ENCODE data around the gene CLSTN3.
"Not testable (repeated sequence)": the region's sequence is repeated elsewhere in the genome, so short reads cannot be mapped to it uniquely, and the experiment has no call there.

Gene CLSTN3

DNA sequence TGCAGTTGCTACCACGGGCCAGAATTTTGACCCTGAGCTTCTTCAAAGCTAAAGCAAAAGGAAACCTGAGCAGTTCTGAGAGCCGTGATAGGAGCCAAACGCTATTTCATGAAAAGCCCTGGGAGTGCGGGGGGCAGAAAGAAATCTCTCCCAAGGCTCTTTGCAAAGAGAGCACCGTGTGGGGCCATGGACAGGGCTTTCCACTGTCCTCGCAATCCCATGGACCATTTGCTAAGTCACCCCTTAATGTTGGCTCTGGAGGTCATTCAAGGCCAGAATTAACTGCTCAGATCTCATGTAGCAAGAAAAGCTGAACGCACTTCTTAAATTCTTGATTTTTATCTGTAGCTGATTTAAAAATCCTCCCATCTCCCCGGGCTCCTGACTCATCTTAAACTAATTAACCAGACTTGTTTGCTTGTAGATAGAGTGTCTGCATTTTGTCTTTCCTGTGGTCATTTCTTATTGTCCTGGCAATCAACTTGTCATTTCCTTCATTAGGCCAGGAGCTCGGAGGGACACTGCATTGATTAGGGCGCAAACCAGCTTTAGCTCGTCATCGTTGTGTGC lies 24.8 kb downstream of the CLSTN3 start:
- DNase-seq = no peak

DNA sequence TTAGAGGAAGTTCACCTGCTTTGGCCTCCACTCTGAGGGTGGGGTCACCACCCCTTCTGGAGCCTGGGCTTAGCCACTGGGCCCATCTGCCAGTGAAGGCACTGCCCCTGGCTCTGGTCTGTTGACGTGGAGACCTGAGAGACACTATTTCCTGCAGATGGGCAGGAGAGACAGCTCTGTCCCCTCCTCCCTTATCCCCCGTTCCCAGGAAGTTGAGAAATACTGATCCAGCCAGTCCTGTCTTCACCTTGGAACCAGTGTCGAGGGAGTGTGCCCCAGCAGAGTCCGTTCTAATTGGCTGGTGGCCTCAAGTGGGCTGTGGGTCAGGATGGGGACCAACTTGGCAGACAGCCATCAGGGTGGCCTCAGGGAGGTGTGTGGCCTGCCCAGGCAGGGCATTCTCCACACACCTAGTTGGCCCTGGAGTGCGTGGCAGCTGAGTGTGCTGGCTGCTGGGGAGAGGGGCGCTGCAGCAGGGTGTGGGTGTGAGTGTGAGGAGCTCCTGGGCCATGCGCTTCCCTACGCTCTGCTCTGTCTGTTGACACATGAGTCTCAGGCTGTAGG lies 25.4 kb downstream of the CLSTN3 start:
- no peak for DNase-seq

DNA sequence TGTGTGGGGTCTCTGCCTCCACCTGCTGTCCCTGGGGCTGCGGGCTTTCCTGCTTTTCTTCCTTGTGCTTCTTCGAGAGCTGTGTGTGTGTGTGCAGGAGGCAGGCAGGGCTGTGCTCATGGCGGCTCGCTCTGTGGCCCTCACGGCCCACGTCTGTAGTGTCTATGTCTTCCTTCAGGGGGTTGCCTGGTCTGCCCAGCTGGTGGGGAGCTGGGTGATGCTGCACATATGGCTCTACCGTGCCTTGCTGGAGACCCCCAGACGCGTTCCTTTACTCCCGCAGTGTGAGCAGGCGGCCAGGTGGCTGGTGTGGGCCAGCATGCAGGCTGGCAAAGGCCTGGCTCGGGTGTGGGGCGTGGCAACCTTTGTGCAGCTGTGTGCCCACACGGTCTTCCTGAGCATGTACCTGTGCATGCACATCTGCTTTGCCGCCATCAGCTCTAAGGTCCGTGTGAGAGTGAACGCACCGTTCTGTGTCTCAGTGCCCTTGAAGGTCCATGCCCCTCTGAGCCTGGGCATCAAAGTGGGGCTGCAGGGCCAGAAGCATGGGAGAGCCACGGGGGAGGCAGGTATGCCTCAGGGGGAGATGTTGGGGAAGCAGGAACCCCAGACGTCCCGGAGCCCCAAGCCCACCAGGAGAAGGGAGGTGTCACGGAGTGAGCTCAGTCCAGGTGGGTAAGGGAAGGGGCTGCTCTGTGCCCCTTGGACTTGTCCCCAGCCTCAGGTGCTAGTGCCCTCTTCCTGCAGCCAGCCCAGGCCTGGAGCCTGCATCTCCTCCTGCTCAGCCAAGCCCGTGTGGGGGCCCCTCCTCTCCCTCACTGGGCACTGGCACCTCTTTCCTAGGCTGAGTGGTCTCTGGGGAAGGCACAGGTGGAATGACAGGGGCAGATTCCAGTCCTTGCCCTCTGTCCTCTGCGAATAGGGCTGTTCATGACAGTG lies 26.4 kb downstream of the CLSTN3 start:
- no peak for DNase-seq

DNA sequence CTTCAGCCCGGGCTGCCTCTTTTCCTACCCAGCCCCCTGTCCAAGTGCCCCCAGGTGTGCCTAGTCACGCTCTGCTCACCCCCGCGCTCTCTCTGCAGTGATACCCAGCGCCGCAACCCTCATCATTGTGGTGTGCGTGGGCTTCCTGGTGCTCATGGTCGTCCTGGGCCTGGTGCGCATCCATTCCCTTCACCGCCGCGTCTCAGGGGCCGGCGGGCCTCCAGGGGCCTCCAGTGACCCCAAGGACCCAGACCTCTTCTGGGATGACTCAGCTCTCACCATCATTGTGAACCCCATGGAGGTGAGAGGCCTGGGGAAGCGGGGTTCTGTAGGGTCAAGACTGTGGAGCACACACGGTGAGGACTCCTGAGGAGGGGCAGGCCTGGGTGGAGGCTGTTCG lies 27.2 kb downstream of the CLSTN3 start:
- no peak for DNase-seq

DNA sequence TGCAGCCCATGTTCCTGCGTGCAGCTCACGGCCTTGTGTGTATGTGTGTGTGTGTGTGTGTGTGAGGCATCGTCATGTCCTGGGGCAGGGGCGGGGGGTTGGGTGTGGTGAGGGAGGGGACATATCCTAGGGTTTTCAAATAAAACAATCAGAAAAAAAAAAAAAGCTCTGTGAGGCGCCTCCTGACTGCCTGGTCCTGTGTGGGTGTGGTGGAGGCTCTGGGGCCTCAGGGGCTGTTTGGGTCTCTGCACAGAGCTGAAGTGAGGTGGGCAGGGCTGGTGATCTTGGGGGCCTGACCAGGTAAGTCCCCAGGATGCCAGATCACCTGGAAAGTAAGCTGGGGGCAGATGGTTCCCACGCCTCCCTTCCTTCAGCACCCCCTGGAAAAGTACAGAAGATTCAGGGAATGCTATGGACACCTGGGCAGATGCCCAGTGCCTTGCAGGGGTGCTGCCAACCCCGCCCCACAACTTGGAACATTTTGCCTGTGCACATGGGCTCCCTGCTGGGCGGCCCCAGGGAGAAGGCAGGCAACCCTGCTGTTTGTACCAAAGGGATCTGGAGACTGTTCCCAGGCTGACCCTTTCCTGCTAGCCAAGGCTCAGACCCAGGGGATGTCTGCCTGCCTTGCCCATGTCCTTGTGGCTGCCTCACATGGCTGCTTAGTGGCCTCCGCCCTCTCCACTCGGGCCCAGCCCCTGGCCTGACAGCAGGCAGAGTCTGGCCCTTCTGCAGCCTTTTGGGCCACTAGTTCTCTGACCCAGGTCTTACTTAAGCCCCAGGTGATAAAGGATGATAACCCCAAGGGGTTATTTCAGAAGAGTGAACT lies 28.8 kb downstream of the CLSTN3 start:
- DNase-seq = no peak

DNA sequence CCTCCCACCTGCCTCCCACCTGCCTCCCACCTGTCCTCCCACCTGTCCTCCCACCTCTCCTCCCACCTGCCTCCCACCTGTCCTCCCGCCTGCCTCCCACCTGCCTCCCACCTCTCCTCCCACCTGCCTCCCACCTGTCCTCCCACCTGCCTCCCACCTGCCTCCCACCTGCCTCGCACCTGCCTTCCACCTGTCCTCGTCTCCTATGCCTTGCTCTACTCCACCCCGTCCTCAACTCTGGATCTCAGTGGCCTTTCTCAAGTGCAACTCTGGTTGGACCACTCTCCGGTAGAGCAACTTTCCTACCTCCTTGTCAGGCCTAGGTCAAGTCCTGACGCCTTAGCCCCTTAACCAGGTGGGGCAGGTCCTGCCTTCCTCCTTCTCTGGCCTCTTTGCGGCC lies 30.0 kb downstream of the CLSTN3 start:
- DNase-seq = no peak

DNA sequence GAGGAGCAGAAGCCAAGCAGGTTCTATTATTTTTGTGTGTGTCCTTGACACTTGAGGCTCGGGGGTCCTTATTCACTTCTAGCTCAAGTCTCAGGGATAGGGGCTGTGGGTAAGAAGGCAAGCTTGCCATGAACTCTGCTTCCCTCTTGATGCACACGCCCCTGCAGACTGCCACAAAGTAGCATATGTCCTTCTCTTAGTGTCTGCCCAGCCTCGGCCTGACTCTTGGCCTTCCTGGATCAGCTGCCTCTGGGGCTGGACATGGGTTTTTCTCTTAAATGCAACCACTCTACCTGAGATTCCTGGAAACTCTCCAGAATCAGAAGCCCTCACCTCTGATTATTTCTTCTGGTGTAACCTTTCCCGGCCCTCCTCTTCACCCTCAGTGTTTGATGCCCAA lies 31.2 kb downstream of the CLSTN3 start:
- DNase-seq = no peak

DNA sequence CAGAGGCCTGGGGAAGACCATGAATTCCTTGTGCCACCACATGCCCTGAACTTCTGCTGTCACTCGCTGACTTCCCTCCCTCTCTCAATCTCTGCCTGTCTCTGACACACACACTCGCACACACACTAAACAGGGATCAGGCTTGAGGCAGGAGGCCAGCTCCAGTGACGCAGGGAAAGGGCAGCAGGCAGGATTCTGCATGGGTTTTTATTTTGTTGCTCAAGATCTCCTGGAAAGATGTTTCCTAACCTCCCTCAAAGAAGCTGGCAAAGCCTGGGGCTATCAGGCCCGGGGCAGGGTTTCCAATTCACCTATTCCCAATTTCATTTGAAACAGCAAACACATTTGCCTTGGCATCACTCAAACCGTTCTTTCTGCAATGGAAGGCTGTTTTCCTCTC lies 31.6 kb downstream of the CLSTN3 start:
- no peak for DNase-seq

DNA sequence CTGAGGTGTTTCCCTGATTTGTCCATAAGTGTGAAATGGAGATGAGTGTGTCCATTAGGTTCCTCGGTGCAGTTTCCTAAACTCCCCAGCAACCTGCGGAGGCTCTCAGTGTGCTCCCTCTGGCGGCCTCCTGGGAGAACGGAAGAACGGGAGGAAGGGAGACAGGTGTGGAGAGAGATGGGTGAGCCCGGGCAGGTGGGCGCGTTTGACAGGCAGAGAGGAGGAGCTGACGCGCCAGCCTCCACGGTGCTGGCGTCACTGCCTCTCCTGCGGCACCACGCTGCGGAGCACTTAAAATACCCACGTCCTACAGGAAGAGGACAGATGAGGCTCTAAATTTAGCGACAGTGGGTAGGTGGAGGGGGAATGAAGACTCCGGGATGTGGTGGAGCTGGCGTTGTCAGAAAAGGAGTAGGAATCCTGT lies 32.5 kb downstream of the CLSTN3 start:
- DNase-seq = peak; percentile 80

DNA sequence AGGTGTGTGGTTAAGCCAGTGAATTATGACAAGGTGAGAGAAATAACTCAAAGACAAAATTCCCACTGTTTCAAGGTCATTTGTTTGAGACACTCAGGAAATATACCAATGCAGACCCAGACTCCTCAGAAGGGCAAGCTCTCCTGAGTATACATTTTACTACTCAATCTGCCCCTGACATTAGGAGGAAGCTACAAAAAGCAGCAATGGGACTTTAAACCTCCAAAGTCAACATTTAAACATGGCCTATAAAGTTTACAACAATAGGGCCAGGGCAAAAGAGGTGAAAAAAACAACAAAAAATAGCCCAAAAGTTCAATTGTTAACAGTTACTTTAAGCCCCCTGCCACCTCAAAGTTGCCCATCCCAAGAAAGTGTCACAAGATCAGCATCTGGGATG lies 39.8 kb downstream of the CLSTN3 start:
- no peak for DNase-seq

DNA sequence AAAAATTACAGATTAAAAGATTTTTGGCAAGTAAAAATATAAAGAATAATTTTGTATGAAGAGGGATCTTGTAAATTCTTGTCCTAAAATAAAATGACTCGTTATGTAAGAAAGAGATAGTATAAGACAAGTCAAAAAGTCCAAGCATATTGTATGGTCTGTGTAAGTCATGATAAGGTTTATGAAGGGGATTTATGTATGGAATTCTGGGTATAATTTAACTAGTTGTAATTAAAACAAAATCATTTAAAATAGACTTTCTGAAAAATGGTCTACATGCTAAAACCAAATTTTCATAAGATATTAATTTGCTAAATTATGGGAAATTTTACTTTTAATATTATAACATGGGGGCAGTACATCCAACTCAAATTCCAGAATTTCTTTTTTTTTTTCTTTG lies 41.7 kb downstream of the CLSTN3 start:
- DNase-seq = no peak

DNA sequence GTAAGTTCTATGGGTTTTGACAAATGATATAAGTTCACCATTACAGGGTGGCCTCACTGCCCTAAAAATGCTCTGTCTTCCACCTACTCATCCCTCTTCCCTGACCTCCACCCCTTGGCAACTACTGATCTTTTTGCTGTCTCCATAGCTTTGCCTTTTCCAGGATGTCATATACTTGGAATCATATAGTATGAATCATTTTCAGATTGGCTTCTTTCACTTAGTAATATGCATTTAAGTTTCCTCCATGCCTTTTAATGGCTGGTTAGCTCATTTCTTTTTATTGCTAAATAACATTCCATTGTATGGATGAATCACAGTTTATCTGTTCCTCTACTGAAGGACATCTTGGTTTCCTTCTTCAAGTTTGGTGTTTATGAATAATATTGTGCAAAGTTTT lies 45.3 kb downstream of the CLSTN3 start:
- DNase-seq = no peak

DNA sequence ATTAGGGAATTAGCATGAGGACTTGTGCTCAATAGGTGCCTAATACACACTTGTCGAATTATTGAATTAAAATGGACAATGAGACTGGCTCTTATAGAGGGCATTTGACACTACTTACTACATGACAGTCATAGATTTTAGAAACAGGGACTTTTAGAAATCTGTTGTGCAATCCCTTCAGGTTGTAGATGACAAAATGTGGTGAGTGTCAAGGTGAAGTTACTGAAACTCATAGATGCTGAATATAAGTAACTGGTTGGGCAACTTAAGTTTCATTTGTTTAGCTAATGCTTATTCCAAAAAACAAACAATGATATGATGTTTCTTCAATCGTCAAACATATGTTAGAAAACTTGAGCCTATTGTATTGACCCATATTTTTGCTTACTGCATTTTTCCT lies 46.4 kb downstream of the CLSTN3 start:
- no peak for DNase-seq

DNA sequence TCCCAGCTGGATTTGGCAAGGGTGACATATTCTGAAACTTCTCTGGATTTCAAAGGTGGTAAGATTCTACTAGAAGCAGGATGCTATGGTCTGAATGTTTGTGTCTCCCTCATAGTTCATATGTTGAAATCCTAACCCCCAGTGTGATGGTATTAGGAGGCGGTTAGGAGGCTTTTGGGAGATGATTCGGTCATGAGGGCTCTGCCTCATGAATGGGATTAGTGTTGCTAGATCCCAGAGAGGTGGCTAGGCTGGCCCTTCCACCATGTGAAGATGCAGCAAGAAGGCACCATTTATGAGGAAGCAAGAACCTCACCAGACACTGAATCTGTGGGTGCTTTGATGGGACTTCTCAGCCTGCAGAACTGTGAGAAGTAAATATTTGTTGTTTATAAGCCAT lies 48.3 kb downstream of the CLSTN3 start:
- DNase-seq = no peak

DNA sequence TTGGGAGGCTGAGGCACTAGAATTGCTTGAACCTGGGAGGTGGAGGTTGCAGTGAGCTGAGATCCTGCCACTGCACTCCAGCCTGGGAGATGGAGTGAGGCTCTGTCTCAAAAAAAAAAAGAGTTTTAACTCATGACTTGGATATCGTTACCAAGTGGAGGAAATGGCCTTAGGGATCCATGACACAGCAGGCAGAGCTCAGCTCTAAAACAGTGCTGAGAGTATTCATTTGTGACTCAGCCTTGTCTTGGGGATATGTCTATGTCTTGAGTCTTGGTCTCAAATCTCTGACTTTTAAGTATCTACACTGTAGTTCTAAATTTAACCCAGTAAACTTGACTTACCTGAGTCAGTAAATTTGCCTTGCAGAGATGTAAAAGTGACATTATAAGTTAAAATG lies 50.5 kb downstream of the CLSTN3 start:
- no peak for DNase-seq

DNA sequence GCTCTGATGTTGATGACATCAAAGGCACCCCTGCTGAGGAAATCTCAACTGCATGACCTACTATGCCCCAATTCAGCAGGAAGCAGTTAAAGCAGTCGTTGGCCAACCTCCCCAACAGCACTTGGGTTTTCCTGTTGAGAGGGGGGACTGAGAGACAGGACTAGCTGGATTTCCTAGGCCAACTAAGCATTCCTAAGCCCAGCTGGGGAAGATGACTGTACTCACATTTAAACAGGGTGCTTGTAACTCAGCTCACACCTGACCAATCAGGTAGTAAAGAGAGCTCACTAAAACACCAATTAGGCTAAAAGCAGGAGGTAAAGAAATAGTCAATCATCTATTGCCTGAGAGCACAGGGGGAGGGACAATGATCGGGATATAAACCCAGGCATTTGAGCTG lies 55.9 kb downstream of the CLSTN3 start:
- not testable (repeated sequence) for DNase-seq

DNA sequence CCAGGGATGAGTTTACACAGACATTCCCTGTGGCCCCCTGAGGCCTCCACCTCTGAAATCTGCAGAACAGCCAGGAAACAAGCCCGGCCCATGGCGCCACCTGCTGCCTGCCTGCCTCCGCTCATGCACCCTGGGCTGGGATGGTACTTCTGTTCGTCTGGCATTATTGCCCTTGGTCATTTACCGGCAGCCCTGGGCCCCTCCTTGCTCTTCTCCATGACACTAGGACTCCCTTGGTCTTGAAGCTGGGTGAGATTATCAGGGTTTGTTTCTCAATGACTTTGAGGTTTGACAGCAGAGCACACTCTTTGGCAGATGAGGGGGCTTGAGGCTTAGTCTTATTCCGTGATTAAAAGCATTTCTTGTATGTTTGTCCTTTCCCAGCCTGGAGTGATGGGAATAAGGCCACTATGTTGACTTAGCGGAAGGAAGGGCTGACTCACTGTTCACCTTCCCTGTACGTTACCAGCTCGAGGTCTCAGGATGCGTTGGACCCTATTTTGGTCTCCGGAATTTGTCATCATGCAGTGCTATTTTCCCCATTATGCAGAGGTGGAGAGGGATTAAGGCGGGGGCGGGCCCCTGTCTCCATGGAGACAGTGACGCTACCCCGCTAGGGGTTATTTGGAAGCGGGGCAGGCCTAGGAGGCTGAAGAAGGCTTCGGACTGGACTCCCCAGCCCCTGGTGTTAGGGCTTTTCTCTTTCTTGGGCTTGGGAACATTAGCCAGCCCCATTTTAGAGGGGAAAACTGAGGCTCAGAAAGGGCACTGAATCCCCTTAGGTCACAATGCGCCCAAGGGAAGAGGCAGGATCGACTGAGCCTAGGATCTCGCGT lies 58.6 kb downstream of the CLSTN3 start:
- peak; percentile 55 for DNase-seq

DNA sequence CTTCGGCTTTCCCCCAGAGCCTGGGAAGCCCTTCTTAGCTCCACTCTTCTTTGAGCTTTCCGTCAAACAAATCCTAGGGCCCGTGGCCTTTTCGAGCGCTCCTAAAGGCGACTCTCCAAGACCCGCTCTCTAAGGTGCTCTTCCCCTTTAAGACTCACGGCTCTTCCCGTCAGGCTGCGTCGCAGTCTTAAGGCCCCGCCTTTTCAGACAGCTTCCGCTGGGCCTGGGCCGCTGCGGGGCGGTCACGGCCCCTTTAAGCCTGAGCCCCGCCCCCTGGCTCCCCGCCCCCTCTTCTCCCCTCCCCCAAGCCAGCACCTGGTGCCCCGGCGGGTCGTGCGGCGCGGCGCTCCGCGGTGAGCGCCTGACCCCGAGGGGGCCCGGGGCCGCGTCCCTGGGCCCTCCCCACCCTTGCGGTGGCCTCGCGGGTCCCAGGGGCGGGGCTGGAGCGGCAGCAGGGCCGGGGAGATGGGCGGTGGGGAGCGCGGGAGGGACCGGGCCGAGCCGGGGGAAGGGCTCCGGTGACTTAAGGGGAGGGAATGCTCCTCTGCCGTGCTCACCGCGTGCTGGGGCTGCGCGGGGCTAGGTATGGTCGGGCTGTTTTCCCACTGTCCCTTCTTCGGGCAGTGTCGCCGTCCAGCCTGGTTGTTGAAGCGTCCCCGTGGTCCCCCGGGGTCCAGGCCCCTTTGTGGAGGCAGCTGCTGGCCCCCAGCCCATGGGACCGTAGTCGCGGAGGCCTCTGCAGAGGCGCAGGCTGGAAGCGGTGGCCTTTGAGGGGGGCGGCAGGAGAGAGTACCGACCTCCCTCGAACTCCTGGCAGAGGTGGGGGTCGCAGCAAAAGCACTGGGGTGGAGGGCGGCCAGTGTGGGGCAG lies 59.5 kb downstream of the CLSTN3 start, which contains the start of gene PEX5:
Gene PEX5, plus strand, starts transcription at position 289 of the 870 bp plus-strand sequence. CDS start 692 bp downstream, outside the sequence.
- DNase-seq = peak; percentile 86

DNA sequence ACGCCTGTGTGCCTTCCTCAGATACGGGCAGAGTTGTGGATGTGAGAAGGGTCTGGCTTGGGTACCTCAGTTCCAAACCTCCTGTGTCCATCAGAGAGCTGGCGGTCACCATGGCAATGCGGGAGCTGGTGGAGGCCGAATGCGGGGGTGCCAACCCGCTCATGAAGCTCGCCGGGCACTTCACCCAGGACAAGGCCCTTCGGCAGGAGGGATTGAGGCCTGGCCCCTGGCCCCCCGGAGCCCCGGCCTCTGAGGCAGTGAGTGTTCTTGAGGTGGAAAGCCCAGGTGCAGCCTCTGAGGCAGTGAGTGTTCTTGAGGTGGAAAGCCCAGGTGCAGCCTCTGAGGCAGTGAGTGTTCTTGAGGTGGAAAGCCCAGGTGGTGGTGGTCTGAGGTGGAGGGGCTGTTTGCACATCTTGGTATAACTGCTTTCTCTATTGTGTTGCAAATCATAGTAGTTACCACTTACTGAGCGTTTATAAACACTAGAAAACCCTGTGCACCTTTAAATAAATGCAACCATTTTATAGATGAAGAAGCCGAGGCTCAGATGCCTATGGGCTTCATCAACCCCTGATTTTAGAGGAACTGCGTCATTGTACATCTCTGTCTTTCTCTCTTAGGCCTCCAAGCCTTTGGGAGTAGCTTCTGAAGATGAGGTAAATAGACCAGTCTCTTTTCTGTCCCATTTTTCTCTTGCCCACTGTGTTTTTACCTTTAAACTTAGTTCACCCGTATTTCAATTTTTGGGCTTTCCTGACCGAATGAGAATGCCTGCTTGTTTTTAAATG lies 60.3 kb downstream of the CLSTN3 start:
- DNase-seq = no peak

DNA sequence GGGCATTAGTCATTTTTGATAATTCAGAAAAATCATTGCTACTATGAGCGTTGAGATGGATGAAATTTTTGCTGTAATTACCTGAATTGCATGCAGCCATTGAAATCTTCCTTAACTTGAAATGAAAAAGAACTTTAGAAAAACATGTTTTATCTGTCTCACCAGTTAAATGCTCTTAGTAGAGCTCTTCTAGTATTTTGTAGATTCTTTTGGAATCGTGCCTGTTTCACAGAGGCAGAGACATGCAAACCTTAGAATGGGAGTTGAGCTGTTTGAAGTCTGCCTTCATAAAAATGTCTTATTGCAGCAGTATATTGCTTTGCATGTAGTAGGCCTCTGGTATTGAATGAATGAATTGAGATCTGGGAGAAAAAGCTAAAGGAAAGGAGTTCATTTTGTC lies 63.5 kb downstream of the CLSTN3 start:
- no peak for DNase-seq

Measured in NCI-H526 treated with DMSO at 0.1 percent for 48 hours (cell line).